ENCODE data around the gene ZCCHC2.

Gene ZCCHC2

GRCh38 chr18:62531078-62531477 lies 8.3 kb downstream of the ZCCHC2 start:
- TF ChIP-seq CTCF (conservative IDR thresholded peaks at IDR 0.05), result no peak
- H3K27ac ChIP-seq, result no peak overlapping the region

GRCh38 chr18:62531931-62532330 lies 9.1 kb downstream of the ZCCHC2 start:
- H3K27ac ChIP-seq, result no peak overlapping the region

DNA sequence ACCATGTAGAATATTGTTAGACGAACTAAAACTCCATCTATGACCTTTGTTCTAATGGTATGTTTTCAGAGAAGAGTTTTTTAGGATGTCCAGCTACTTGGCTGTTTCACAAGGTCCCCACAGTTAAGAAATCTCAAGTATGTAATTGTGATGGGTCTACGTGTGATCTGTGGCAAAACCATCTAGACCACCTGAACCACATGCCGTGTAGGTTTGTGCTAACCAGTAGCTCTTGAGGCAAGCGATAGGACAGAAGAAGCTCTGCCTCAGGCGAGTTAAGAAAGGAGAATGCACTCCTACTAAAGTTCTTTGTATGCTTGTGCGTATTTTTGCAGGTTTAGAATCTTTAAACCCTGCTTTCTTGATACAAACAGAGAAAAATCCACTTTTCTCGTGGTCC lies 13.2 kb downstream of the ZCCHC2 start:
- H3K27ac ChIP-seq, result no peak overlapping the region
- TF ChIP-seq CTCF (conservative IDR thresholded peaks at IDR 0.05), result no peak

More at GRCh38 chr18:62531931-62532330, 9.1 kb downstream of the ZCCHC2 start:
- no peak for TF ChIP-seq CTCF (conservative IDR thresholded peaks at IDR 0.05)

DNA sequence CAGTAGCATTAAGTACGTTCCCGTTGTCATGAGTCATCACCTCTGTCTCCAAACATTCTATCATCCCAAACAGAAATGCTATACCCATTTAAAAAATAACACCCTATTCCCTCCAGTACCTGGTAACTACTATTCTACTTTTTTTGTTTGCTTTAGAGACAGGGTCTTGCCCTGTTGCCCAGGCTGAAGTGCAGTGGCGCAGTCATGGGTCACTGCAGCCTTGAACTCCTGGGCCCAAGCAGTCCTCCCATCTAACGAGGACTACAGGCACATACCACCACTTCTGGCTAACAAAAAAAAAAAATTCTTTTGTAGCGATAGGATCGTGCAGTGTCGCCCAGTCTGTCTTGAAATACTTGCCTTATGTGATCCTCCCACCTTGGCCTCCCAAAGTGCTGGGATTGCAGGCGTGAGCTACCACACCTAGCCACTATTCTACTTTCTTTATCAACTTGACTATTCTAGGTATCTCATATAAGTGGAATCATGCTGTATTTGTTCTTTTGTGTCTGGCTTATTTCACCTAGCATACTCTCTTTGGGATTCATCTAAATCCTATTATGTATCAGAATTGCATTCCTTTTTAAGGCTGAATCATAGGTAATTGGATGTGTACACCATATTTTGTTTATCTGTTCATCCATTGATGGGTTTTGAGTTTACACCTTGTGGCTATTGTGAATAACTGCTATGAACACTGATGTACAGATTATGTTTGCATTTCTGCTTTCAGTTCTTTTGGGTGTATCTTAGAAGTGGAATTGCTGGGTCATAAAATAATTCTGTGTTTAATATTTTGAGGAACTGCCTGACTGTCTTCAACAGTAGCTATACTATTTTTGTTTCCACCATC lies 14.4 kb downstream of the ZCCHC2 start:
- no peak overlapping the region for H3K27ac ChIP-seq
- no peak for TF ChIP-seq CTCF (conservative IDR thresholded peaks at IDR 0.05)

GRCh38 chr18:62537946-62538345 lies 15.1 kb downstream of the ZCCHC2 start:
- no peak overlapping the region for H3K27ac ChIP-seq
- no peak for TF ChIP-seq CTCF (conservative IDR thresholded peaks at IDR 0.05)

DNA sequence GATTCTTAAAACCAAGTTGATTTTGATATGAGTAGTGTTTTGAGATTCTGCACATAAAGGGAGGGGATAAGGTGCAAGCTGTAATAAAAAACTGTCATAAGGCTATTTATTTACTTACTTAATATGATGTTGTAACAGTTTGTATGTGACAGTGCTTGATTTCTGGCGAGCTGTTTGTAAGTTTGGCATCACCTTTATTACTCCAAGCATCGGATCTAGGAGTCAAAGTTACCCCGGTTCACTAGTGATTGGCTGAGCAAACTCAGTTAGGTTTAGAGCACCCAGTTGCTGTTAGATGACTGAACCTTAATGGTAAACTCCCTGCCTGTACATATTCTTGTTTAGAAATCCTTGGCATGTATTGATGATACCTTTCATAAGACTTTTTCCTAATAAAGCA lies 16.1 kb downstream of the ZCCHC2 start:
- peak overlapping the region; percentile 31 for H3K27ac ChIP-seq
- TF ChIP-seq CTCF (conservative IDR thresholded peaks at IDR 0.05), result no peak

DNA sequence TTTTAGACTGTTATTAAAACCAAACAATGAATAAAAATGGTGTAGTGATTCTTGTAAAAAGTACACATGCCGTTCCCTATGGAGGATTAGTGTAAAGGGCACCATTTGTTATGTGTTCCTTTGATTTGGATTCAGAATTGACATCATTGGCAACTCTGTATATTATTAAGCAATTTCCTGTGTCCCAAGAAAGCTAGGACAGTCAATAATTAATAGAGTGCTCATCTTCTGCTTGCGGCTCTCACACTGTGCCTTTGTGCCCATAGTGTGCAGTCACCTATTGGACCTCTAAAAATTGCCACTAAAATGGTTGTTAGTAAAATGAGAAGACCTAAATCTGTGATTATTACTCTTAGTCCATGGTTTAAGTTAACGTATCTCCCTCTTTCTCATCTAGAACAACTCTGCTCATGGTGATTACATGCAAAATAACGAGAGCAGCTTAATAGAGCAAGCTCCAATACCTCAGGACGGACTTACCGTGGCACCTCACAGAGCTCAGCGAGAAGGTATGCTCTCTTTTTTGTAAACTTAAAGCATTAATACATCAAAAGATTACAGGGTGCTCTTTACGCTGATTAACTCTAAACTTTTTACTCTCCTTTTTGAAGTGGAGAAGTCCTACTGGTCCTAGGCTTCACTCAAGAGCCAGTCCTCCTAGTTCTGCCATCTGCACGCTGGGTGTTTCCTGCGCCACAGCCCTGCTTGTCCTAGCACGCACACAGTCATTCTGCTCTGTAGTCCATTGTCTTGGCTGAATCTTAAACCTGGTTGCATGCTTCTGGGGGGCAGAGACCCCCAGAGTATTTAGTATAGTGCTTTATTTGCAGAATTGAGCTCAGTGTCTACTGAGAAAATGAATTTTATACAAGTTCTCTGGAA lies 16.7 kb downstream of the ZCCHC2 start:
- H3K27ac ChIP-seq, result peak overlapping the region; percentile 31
- TF ChIP-seq CTCF (conservative IDR thresholded peaks at IDR 0.05), result no peak

Measured in VCaP (cell line).